ENCODE measurements around the gene RSPH1. TPM values are rescaled to one million over a fixed set of nuclear protein-coding genes. Genes with fewer than 3 reads are reported as not detected.

Gene RSPH1
- polyA plus RNA-seq, 1 of the 3 experiments (the other 2 are of a cell fraction): 0.97 TPM

GRCh38 chr21:42454786-42455185, 41.2 kb downstream of the RSPH1 start (continued):
- no peak for TF ChIP-seq EP300 (IDR thresholded peaks at IDR 0.05; ENCODE audit: borderline replicate concordance in 1 of 2, low read depth in 1 of 2, low read length in 1 of 2)
- no peak for TF ChIP-seq SMC3 (IDR thresholded peaks at IDR 0.05; ENCODE audit: low read depth, low read length)

GRCh38 chr21:42453986-42454570, 41.9 kb downstream of the RSPH1 start:
- WGBS (ENCODE audit: low lambda C conversion rate): 79% methylated on average over 16 of the region's 19 CpGs
- no peak for DNase-seq
- H3K9me2 ChIP-seq: no peaks in the 10 kb centered on the region
- CTCF ChIA-PET: interaction anchor here (0.7 to 1.1 kb wide), 2 partner anchors 144 to 195 kb away, joined by 3 read pairs; no protein-coding TSS in a partner anchor
- H3K9ac ChIP-seq: no peak overlapping the region
- no peak overlapping the region for H3K4me3 ChIP-seq (ENCODE audit: low read depth in 2 of 2, low read length in 1 of 2)
- H3K9me3 ChIP-seq: no peaks in the 10 kb centered on the region
- H3K27me3 ChIP-seq (ENCODE audit: insufficient read depth): no peaks in the 10 kb centered on the region
- no peaks in the 10 kb centered on the region for H3F3A ChIP-seq (replicated peaks; ENCODE audit: insufficient read depth)
- H3K79me2 ChIP-seq (ENCODE audit: insufficient read depth): no peaks in the 10 kb centered on the region
- H2AFZ ChIP-seq (ENCODE audit: low read depth): no peak overlapping the region
- no peak for TF ChIP-seq ELF1 (IDR thresholded peaks at IDR 0.05)
- POLR2A ChIA-PET: no interaction called here
- H3K27ac ChIP-seq (ENCODE audit: low read depth in 2 of 2, low read length in 1 of 2): no peak overlapping the region
- H3K4me1 ChIP-seq (ENCODE audit: control insufficient read depth in 1 of 2, insufficient read depth in 2 of 2, low read depth in 1 of 2, low read length in 1 of 2): peaks cover 0 to 9% of the 10 kb centered on the region in 2 experiments; a peak in 1 of 4 replicates
- H4K20me1 ChIP-seq (ENCODE audit: insufficient read depth): no peaks in the 10 kb centered on the region
- H3K36me3 ChIP-seq (replicated peaks in 1 of 2; ENCODE audit: control insufficient read depth in 1 of 2, insufficient read depth in 2 of 2, low read length in 1 of 2): no peaks in the 10 kb centered on the region
- H3K4me2 ChIP-seq: no peak overlapping the region

GRCh38 chr21:42453224-42453985, 42.6 kb downstream of the RSPH1 start:
- Histone ChIP-seq H2AFZ (ENCODE audit: low read depth) (no peak overlapping the region), H3K9me3 (no peaks in the 10 kb centered on the region), H3K4me1 (ENCODE audit: control insufficient read depth in 1 of 2, insufficient read depth in 2 of 2, low read depth in 1 of 2, low read length in 1 of 2) (peaks cover 0 to 9% of the 10 kb centered on the region in 2 experiments; a peak in 1 of 4 replicates), H3K36me3 (replicated peaks in 1 of 2; ENCODE audit: control insufficient read depth in 1 of 2, insufficient read depth in 2 of 2, low read length in 1 of 2) (no peaks in the 10 kb centered on the region), H3K79me2 (ENCODE audit: insufficient read depth) (no peaks in the 10 kb centered on the region), H3K4me3 (ENCODE audit: low read depth in 2 of 2, low read length in 1 of 2) (no peak overlapping the region), H3K9me2 (no peaks in the 10 kb centered on the region), H4K20me1 (ENCODE audit: insufficient read depth) (no peaks in the 10 kb centered on the region), H3K27me3 (ENCODE audit: insufficient read depth) (no peaks in the 10 kb centered on the region), H3K4me2 (no peak overlapping the region), H3K9ac (no peak overlapping the region), H3F3A (replicated peaks; ENCODE audit: insufficient read depth) (no peaks in the 10 kb centered on the region), H3K27ac (ENCODE audit: low read depth in 2 of 2, low read length in 1 of 2) (no peak overlapping the region)
- ChIA-PET CTCF (interaction anchor here (0.7 kb wide), 1 partner anchor 195 kb away, joined by 3 read pairs; no protein-coding TSS in a partner anchor), POLR2A (no interaction called here)
- WGBS (ENCODE audit: low lambda C conversion rate): 34% methylated on average over 15 of the region's 18 CpGs
- TF ChIP-seq SIN3A (IDR thresholded peaks at IDR 0.05; ENCODE audit: borderline replicate concordance, low read depth, low read length): no peak
- no peak for TF ChIP-seq NFIC (IDR thresholded peaks at IDR 0.05; ENCODE audit: borderline replicate concordance)
- TF ChIP-seq RAD21 (IDR thresholded peaks at IDR 0.05; ENCODE audit: low read length): no peak
- TF ChIP-seq EZH2phosphoT487 (IDR thresholded peaks at IDR 0.05; ENCODE audit: borderline replicate concordance, low read depth): no peak
- no peak for TF ChIP-seq USF1 (IDR thresholded peaks at IDR 0.05; ENCODE audit: borderline replicate concordance, low read depth)
- TF ChIP-seq RXRA (IDR thresholded peaks at IDR 0.05; ENCODE audit: borderline replicate concordance, low read depth): no peak
- TF ChIP-seq POLR2AphosphoS5 (IDR thresholded peaks at IDR 0.05; ENCODE audit: low read depth, low read length): no peak
- no peak for DNase-seq
